GM21526 (cell line): ENCODE results near the gene AFG3L2.

Source experiments
- ATAC-seq: cut with Tn5 transposase; IDR thresholded peaks from one replicate; pipeline ENCODE4 v1.9.1; 2021; ENCODE audit warnings: moderate library complexity; ENCODE audit not compliant: unreplicated experiment, low FRiP score

The AFG3L2 gene

GRCh38 chr18:12306752-12307700, 70.0 kb downstream of the AFG3L2 start:
- ATAC-seq, result no peak

GRCh38 chr18:12305930-12306629, 70.9 kb downstream of the AFG3L2 start:
- ATAC-seq, result no peak

GRCh38 chr18:12305211-12305610, 71.8 kb downstream of the AFG3L2 start:
- no peak for ATAC-seq

GRCh38 chr18:12304351-12305210, 72.4 kb downstream of the AFG3L2 start:
- no peak for ATAC-seq

GRCh38 chr18:12302391-12303147, 74.5 kb downstream of the AFG3L2 start:
- ATAC-seq, result no peak

- no peak for ATAC-seq
Observed at GRCh38 chr18:12301263-12302005, 75.6 kb downstream of the AFG3L2 start.

GRCh38 chr18:12299862-12300261, 77.2 kb downstream of the AFG3L2 start:
- ATAC-seq, result no peak

- ATAC-seq, result no peak
Observed at GRCh38 chr18:12296457-12296856, 80.6 kb downstream of the AFG3L2 start.

- no peak for ATAC-seq
Observed at GRCh38 chr18:12296087-12296403, 81.0 kb downstream of the AFG3L2 start.

GRCh38 chr18:12295389-12296086, 81.5 kb downstream of the AFG3L2 start:
- no peak for ATAC-seq

- ATAC-seq, result no peak
Observed at GRCh38 chr18:12293831-12294230, 83.2 kb downstream of the AFG3L2 start.

GRCh38 chr18:12291690-12292089, 85.3 kb downstream of the AFG3L2 start:
- ATAC-seq, result no peak

GRCh38 chr18:12291161-12291560, 85.9 kb downstream of the AFG3L2 start:
- no peak for ATAC-seq

GRCh38 chr18:12290086-12290485, 86.9 kb downstream of the AFG3L2 start:
- no peak for ATAC-seq

- no peak for ATAC-seq
Observed at GRCh38 chr18:12288403-12288755, 88.6 kb downstream of the AFG3L2 start.

GRCh38 chr18:12287684-12288402, 89.2 kb downstream of the AFG3L2 start:
- no peak for ATAC-seq

GRCh38 chr18:12287131-12287681, 89.8 kb downstream of the AFG3L2 start:
- no peak for ATAC-seq

- no peak for ATAC-seq
Observed at GRCh38 chr18:12283666-12284065, 93.4 kb downstream of the AFG3L2 start.
